ENCODE measurements around the gene SH3RF1. TPM values are rescaled to one million over a fixed set of nuclear protein-coding genes. Genes with fewer than 3 reads are reported as not detected.
"Not testable (repeated sequence)": the region's sequence is repeated elsewhere in the genome, so short reads cannot be mapped to it uniquely, and the experiment has no call there.

SH3RF1 gene
- total RNA-seq, 1 experiment from 2014 or later, result 3.0 TPM

DNA sequence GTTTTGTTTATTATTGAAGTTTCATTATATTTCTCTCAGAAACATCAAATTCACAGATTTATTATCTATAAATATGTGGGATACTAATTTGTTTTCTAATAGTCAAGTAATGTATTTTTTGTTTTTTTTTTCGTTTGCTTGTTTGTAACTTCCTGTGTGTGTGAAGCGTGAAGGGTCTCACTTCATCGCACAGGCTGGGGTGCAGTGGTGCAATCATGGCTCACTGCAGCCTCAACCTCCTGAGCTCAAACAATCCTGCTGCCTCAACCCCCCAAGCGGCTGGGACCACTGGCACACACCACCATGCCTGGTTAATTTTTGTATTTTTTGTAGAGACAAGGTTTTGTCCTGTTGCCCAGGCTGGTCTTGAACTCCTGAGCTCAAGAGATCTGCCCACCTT lies 55.1 kb downstream of the SH3RF1 start:
- in situ Hi-C loops (cut with HindIII; ENCODE audit: low pct_unique_long_range_greater_than_20kb, low sequenced_read_pairs), result no loop called here
- DNase-seq (ENCODE audit: low read depth, low spot score), result no peak

- in situ Hi-C loops (cut with HindIII; ENCODE audit: low pct_unique_long_range_greater_than_20kb, low sequenced_read_pairs), result no loop called here
- no peak for DNase-seq (ENCODE audit: low read depth, low spot score)
Measured at GRCh38 chr4:169212981-169213380, 57.8 kb downstream of the SH3RF1 start.

- in situ Hi-C loops (cut with HindIII; ENCODE audit: low pct_unique_long_range_greater_than_20kb, low sequenced_read_pairs), result no loop called here
- no peak for DNase-seq (ENCODE audit: low read depth, low spot score)
Measured at GRCh38 chr4:169210504-169211118, 60.1 kb downstream of the SH3RF1 start.

- DNase-seq (ENCODE audit: low read depth, low spot score), result no peak
- in situ Hi-C loops (cut with HindIII; ENCODE audit: low pct_unique_long_range_greater_than_20kb, low sequenced_read_pairs), result no loop called here
Measured at GRCh38 chr4:169209388-169209883, 61.3 kb downstream of the SH3RF1 start.

DNA sequence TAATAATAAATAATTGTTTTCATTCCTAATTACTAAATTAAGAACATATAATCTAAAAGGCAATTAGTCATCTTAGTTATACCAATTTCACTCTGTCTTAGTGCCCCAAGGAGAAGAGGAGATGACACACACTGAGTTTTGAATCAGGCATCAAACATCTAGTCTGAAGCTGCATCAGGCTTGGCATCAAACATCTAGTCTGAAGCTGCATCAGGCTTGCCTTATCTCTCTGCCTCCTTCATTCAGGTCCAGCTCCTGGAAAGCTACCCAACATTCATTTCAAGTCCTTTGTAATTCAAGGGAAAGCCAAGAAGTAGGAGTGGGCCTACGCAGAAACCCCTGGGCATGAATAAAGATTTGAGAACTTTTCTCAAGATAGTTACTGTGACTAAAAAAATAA lies 62.2 kb downstream of the SH3RF1 start:
- in situ Hi-C loops (cut with HindIII; ENCODE audit: low pct_unique_long_range_greater_than_20kb, low sequenced_read_pairs), result no loop called here
- no peak for DNase-seq (ENCODE audit: low read depth, low spot score)

- DNase-seq (ENCODE audit: low read depth, low spot score), result no peak
- in situ Hi-C loops (cut with HindIII; ENCODE audit: low pct_unique_long_range_greater_than_20kb, low sequenced_read_pairs), result no loop called here
Measured at GRCh38 chr4:169208090-169208455, 62.7 kb downstream of the SH3RF1 start.

DNA sequence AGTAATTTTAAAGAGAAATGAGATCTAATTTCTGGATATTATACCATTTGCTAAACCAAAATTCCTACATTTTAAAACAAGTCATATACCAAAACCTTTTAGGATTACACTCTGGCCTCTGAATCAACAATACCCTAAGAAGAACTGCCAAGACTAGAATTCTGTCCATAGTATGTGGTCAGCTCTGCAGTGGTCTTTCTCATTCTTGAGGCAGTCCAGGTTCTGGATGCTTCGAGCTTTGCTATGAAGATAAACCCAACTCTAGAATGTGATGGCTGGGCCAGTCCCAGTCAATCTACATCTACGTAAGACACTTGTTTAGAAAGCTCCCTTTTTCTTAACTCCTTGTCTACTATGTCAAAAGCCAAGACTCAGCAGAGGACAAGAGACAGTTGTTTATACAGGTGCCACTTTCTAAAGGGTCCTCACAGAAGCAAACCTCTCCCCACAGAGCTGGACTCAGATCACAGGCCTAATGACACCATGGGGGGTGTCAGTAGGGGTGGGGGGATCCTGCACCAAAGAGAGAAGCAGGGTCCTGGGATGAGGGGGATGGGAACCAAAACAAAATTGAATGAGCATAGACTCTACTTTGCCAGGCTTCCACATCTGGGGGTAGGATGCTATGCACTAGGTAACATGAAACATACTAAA lies 63.2 kb downstream of the SH3RF1 start:
- no peak for DNase-seq (ENCODE audit: low read depth, low spot score)
- in situ Hi-C loops (cut with HindIII; ENCODE audit: low pct_unique_long_range_greater_than_20kb, low sequenced_read_pairs), result no loop called here

DNA sequence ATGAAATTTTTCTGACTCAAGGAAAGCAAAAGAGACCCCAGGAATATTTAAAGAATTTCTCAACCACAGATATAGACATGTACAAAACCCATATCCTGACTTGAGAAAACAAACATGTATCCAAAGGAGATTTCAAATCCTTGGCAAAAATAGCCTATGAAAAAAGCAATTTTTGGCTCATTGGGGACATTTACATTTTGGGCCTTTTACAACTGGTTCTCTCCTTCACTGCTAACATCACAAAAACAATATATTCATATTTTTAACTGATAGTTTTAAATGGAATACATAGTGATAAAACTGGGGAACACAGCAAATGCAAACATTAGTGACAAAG lies 65.0 kb downstream of the SH3RF1 start:
- in situ Hi-C loops (cut with HindIII; ENCODE audit: low pct_unique_long_range_greater_than_20kb, low sequenced_read_pairs), result no loop called here
- no peak for DNase-seq (ENCODE audit: low read depth, low spot score)

GRCh38 chr4:169205075-169205743 lies 65.5 kb downstream of the SH3RF1 start:
- in situ Hi-C loops (cut with HindIII; ENCODE audit: low pct_unique_long_range_greater_than_20kb, low sequenced_read_pairs), result no loop called here
- no peak for DNase-seq (ENCODE audit: low read depth, low spot score)

DNA sequence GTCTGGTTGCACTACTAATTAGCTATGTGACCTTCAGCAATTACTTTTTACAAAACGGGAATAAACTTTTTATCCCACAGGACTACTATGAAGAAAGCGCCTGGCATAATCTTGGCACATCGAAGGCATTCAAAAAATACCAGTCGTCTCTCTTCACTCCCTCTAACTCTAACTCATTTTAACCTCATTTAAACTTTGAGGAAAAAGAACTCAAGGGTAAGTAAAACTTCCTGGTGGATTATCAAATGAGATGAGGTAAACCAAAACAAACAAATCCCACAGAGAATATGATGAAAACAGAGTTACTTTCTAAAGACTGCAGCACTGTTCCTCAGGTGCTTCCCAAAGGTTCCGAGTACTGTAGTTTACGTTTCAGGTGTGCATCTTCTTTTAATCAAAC lies 66.9 kb downstream of the SH3RF1 start:
- in situ Hi-C loops (cut with HindIII; ENCODE audit: low pct_unique_long_range_greater_than_20kb, low sequenced_read_pairs), result no loop called here
- DNase-seq (ENCODE audit: low read depth, low spot score), result no peak

DNA sequence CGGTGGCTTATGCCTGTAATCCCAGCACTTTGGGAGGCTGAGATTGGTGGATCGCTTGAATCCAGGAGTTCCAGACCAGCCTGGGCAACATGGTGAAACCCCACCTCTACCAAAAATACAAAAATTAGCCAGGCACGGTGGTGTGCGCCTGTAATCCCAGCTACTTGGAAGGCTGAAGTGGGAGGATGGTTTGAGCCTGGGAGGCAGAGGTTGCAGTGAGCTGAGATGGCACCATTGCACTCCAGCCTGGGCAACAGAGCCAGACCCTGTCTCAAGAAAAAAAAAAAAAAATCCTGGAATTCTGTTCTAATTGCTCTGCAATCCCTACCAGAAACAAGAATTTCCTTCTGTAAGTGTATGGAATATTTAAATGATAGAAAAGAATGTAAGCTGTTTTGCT lies 67.5 kb downstream of the SH3RF1 start:
- in situ Hi-C loops (cut with HindIII; ENCODE audit: low pct_unique_long_range_greater_than_20kb, low sequenced_read_pairs), result not testable (repeated sequence)

DNA sequence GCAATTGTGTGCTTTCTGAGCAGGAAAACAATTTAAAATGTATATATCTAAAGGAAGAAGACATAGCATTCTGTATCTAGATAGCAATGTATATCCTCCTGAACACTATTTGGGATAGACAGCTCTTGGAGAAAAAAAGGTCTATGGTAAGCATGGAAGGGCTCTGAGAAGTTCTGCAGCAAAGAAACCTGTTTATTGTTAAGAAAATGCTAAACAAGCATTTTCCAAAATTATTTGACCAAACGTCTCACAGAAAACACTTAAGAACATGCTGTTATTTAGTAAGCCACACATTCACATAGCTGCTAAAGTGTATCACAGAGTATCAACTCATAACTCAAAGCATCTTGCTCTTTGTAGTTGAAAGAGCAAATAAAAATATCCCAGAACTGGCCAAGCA lies 67.9 kb downstream of the SH3RF1 start:
- in situ Hi-C loops (cut with HindIII; ENCODE audit: low pct_unique_long_range_greater_than_20kb, low sequenced_read_pairs), result no loop called here
- no peak for DNase-seq (ENCODE audit: low read depth, low spot score)

More for the DNA sequence above, 67.5 kb downstream of the SH3RF1 start:
- not testable (repeated sequence) for DNase-seq (ENCODE audit: low read depth, low spot score)

- no peak for DNase-seq (ENCODE audit: low read depth, low spot score)
- in situ Hi-C loops (cut with HindIII; ENCODE audit: low pct_unique_long_range_greater_than_20kb, low sequenced_read_pairs), result no loop called here
Measured at GRCh38 chr4:169202145-169202699, 68.5 kb downstream of the SH3RF1 start.

- no peak for DNase-seq (ENCODE audit: low read depth, low spot score)
- in situ Hi-C loops (cut with HindIII; ENCODE audit: low pct_unique_long_range_greater_than_20kb, low sequenced_read_pairs), result no loop called here
Measured at GRCh38 chr4:169201222-169202144, 69.3 kb downstream of the SH3RF1 start.

DNA sequence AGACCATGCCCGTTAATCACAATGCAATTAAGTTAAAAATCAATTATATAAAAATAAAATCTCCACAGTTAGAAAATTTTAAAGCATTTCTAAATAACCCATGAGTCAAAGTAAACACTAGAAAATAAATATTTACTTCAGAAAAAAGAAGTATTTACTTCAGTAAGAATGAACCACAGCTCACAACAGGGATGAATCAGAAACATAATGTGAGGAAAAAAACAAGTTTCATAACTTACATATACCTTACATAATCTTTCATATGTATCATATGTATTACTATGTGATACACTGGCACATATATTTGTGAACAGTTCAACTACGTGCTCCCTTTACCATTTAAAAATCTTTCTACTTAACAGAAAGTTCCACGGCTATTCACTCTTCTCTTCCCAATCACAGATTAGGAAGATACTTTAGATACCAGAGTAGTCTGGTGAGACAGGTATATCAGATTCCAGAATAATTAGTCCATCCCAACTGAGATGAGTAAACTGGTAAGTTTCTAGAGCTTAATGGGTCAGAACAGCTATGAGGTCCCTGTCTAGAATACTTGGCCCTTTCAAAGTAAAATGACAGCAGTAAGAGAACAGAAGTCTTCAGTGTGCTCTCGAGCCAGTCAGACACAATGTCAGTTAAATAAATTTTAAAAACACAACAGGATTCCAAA lies 70.3 kb downstream of the SH3RF1 start:
- DNase-seq (ENCODE audit: low read depth, low spot score), result no peak
- in situ Hi-C loops (cut with HindIII; ENCODE audit: low pct_unique_long_range_greater_than_20kb, low sequenced_read_pairs), result no loop called here

GRCh38 chr4:169199184-169199583 lies 71.6 kb downstream of the SH3RF1 start:
- in situ Hi-C loops (cut with HindIII; ENCODE audit: low pct_unique_long_range_greater_than_20kb, low sequenced_read_pairs), result no loop called here

DNA sequence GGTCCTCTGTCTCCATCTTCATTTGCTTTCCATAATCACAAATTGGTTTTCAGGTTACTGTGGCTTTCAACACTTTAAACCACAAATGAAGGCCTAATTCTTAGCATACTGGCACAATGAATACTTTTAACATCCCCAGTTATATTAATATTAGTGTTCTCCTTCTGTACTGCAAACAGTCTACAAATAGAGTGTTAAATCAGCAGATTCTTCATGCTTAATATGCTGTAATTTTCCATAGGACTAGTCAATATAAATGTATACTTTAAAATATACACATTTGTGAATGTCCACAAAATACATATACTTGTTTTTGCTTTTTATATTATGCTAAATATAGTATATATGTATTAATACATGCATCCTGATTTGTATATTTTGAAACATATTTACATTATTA lies 72.6 kb downstream of the SH3RF1 start:
- in situ Hi-C loops (cut with HindIII; ENCODE audit: low pct_unique_long_range_greater_than_20kb, low sequenced_read_pairs), result no loop called here
- no peak for DNase-seq (ENCODE audit: low read depth, low spot score)

More at GRCh38 chr4:169199184-169199583, 71.6 kb downstream of the SH3RF1 start:
- DNase-seq (ENCODE audit: low read depth, low spot score), result no peak

Measured in SK-MEL-5 (cell line).